Fibroblast of the aortic adventitia (primary cell): ENCODE data around the gene GATA1. TPM values are rescaled to one million over a fixed set of nuclear protein-coding genes. Genes with fewer than 3 reads are reported as not detected.

Experiments
- DNase-seq: peaks from one replicate; pipeline ENCODE4 v3.0.0-alpha.2; 2010; ENCODE audit warnings: low read depth
- H3K4me3 ChIP-seq: 2 replicates; pipeline ENCODE4 v1.5.1; 2011; ENCODE audit warnings: low read depth, mild to moderate bottlenecking, control low read depth, low read length, moderate library complexity
- total RNA-seq: library from RNA; depleted of rRNA; stranded (reverse); fragments of >200 nt; gene quantifications from 2 replicates; pipeline ENCODE4 v1.2.3, GENCODE V29; 2012; ENCODE audit warnings: low replicate concordance
- TF ChIP-seq, protein P1 (sequence below): IDR thresholded peaks from 2 replicates; pipeline ENCODE4 v1.5.1; 2011; ENCODE audit warnings: mild to moderate bottlenecking, low read length, control low read depth, inconsistent platforms; ENCODE audit not compliant: insufficient read depth

The GATA1 gene
- total RNA-seq, 1 donor = not detected

DNA sequence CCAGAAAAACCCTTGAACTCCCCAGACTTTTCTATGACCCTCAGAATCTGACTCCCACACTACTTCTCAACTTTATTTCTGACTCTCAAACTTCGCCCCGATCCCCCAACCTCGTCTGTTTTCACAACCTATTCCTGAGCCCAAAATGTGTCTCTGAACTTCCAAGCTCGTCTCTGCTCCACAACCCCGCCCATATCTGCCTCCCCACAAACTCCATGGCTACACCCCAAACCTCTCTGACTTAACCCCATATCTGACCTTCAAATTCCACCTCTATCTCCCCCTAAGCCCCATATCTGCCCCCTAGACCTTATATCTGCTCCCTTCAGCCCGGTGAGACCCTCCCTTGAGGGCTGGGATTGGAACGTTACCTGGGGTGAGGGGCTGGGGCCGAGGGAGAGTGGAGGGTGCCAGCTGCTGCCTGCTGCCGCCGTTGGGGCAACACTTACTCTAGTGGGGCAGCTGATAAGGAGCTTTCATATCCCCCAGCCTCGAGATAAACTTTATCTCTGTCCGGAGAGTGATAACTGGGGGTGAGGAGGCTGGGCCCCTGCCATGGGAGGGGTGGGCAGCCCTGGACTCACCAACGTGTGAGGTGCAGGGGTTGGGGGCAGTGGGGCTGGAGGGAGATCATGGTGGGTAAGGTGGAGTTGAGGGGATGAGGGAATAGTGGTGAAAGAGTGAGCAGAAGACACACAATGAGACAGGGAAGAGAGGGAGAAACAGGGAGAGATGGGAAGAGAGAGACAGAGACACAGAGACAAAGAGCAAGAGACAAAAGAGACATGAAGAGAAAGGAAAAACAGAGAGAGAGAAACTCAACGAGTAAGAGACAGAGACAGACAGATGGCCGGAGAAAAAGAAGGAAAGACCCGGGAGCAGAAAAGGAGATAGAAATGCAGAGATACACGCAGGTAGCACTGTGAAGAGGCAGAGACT, 1.4 kb downstream of the GATA1 start:
- no peak overlapping the region for H3K4me3 ChIP-seq
- no peak for DNase-seq
- TF ChIP-seq, protein P1, sequence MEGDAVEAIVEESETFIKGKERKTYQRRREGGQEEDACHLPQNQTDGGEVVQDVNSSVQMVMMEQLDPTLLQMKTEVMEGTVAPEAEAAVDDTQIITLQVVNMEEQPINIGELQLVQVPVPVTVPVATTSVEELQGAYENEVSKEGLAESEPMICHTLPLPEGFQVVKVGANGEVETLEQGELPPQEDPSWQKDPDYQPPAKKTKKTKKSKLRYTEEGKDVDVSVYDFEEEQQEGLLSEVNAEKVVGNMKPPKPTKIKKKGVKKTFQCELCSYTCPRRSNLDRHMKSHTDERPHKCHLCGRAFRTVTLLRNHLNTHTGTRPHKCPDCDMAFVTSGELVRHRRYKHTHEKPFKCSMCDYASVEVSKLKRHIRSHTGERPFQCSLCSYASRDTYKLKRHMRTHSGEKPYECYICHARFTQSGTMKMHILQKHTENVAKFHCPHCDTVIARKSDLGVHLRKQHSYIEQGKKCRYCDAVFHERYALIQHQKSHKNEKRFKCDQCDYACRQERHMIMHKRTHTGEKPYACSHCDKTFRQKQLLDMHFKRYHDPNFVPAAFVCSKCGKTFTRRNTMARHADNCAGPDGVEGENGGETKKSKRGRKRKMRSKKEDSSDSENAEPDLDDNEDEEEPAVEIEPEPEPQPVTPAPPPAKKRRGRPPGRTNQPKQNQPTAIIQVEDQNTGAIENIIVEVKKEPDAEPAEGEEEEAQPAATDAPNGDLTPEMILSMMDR = no peak

DNA sequence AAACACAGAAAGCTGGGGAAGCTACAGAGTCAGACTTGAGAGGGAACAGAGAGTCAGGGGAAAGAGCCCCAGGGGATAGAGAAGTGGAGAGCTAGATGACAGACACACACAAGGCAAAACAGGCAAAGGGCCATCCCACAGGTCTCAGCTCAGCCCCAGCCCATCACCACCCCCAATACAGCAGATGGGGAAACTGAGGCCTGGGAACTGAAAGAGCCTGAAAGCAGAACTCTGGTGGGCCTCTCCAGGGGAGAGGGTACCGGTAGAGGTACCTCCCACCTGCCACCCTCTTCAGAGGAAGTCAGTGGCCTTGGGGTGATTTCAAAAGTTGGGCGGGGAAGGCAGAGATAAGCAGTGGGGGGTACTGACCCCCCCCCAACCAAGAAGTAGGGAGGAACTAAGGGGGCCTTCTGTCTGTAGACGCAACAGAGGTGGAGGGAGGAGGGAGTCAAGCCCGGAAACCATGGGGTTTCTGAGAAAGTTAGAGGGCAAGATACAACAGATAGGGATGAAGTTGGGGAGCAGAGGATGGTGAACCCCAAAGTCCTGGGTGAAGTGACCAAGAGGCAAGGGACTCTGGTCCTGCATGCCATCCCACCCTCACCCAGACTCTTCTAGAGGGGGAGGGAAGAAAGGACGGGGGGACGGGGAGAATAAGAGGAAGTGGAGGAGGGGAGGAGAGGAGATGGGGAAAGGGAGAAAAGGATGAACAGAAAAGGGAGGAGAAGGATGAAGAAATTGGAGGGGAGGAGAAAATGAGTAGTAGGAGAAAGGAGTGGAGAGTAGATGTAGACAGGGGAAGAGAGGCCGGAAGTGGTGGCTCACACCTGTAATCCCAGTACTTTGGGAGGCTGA, 3.2 kb downstream of the GATA1 start:
- no peak overlapping the region for H3K4me3 ChIP-seq
- no peak for DNase-seq
- TF ChIP-seq, protein P1 = no peak

DNA sequence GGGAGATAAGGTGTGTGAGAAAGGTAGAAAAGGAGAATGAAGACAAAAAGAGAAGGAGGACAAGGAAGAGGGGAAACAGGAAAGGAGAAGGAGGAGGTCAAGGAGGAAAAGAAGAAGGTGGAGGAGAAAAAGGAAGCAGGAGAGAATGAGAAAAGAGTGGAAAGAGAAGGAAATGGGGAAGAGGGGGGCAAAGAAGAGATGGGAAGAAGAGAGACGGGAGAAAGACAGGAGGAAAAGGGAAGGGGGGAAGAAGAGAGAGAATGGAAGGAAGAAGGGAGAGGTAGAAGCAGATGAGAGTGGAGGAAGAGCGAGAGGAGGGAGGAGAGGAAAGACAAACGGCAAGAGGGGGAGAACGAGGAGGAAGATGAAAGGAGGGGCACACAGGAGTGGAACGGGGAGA, 4.1 kb downstream of the GATA1 start:
- TF ChIP-seq, protein P1 = no peak
- H3K4me3 ChIP-seq = no peak overlapping the region
- no peak for DNase-seq

DNA sequence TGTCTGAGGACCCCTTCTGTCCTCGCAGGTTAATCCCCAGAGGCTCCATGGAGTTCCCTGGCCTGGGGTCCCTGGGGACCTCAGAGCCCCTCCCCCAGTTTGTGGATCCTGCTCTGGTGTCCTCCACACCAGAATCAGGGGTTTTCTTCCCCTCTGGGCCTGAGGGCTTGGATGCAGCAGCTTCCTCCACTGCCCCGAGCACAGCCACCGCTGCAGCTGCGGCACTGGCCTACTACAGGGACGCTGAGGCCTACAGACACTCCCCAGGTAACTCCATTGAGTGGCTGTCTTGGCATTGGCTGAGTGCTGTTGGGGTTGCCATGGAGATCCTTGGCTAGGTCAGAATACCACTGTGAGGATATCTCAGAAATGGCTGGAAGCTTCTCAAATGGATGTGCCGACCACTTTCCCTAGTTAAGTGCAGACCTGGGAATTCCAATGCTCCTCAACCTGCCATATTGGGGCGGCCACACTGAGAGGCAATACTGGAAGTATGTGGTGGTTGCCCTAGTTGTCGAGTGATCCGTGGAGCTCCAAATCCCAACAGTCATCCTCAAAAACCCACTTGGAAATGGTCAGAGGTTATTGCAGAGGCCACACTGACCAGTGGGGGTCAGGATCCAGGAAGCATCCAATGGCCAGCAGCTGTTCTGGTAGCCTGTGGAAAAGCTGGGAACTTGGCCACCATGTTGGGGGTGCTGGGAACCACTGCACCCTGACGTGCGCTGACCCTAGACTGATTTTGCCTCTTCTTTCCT, 4.9 kb downstream of the GATA1 start:
- no peak overlapping the region for H3K4me3 ChIP-seq
- TF ChIP-seq, protein P1 = no peak

DNA sequence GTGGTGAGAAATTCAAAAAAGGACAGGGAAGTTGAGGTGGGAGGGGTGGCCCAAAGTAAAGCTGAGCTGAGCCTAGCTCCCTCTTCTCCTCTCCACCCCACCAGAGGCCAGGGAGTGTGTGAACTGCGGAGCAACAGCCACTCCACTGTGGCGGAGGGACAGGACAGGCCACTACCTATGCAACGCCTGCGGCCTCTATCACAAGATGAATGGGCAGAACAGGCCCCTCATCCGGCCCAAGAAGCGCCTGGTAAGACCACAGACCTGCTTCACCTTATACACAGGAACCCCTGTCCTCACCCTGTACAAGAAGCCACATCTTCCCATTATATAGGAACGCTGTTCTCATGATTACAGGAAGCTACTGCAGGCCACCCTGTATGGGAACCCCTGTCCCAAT, 5.8 kb downstream of the GATA1 start:
- TF ChIP-seq, protein P1 = no peak
- DNase-seq = no peak

More for the DNA sequence above, 4.9 kb downstream of the GATA1 start:
- DNase-seq = no peak

DNA sequence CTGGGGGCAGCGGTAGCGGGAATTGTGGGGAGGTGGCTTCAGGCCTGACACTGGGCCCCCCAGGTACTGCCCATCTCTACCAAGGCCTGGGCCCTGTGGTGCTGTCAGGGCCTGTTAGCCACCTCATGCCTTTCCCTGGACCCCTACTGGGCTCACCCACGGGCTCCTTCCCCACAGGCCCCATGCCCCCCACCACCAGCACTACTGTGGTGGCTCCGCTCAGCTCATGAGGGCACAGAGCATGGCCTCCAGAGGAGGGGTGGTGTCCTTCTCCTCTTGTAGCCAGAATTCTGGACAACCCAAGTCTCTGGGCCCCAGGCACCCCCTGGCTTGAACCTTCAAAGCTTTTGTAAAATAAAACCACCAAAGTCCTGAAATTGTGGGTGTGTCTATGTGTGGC, 7.5 kb downstream of the GATA1 start:
- DNase-seq = no peak
- TF ChIP-seq, protein P1 = no peak
- H3K4me3 ChIP-seq = no peak overlapping the region

More for the DNA sequence above, 5.8 kb downstream of the GATA1 start:
- no peak overlapping the region for H3K4me3 ChIP-seq
